ENCODE measurements around the gene JAML. TPM values are rescaled to one million over a fixed set of nuclear protein-coding genes. Genes with fewer than 3 reads are reported as not detected.
A peak's percentile ranks its signal among the peaks of the same experiment; 100 is the strongest.

Gene JAML
- total and polyA plus RNA-seq, 9 of the 15 experiments (the other 6 are each of a cell fraction or from before 2014, with no cell fraction given) = 0.05 to 0.32 (median 0.22) TPM; not detected in 4

DNA sequence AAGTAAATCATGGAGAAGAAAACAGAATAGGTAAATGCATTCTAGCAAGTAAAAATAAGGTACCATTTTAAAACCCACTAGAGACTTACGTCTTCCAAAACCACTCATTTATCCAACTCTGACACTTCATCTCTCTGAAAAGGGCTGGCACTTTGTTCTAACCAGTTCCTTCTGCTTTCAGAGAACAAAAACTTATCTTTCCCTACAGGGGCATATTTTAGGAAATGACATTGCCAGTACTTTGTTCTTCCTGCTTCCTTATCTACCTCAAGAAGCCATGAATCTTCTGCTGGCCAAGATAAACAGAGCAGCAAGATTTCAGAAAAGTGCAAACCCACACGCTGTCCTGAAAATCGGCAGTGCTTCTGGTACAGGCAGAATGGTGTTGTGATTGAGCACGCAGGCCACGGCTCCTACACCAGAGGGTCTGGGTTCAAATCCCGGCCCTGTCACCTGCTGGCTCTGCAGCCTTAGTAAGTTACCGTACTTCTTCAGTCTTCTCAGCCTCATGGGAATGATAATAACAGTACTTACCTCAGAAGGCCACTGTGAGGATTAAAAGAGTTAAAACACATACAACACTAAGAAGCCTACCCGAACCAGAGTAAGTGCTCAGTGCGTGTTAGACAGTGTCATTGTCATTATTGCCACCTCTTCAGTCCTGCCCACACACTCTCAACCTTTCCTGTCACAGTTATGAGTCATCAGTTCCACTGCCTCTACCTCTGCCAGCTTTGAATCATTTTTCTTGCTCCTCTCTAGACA is 16.4 kb upstream of the JAML start (continued):
- TF ChIP-seq ZBTB12 (CRISPR knock-in tag; IDR thresholded peaks at IDR 0.05) = peak; percentile 3; the same call in 1 of the 2 replicates
- no peak for TF ChIP-seq ZNF280B (CRISPR knock-in tag; IDR thresholded peaks at IDR 0.05)
- TF ChIP-seq ZBTB5 (IDR thresholded peaks at IDR 0.05) = no peak
- peak; percentile 98 for TF ChIP-seq CBFA2T3 (IDR thresholded peaks at IDR 0.05)
- TF ChIP-seq, protein P1, sequence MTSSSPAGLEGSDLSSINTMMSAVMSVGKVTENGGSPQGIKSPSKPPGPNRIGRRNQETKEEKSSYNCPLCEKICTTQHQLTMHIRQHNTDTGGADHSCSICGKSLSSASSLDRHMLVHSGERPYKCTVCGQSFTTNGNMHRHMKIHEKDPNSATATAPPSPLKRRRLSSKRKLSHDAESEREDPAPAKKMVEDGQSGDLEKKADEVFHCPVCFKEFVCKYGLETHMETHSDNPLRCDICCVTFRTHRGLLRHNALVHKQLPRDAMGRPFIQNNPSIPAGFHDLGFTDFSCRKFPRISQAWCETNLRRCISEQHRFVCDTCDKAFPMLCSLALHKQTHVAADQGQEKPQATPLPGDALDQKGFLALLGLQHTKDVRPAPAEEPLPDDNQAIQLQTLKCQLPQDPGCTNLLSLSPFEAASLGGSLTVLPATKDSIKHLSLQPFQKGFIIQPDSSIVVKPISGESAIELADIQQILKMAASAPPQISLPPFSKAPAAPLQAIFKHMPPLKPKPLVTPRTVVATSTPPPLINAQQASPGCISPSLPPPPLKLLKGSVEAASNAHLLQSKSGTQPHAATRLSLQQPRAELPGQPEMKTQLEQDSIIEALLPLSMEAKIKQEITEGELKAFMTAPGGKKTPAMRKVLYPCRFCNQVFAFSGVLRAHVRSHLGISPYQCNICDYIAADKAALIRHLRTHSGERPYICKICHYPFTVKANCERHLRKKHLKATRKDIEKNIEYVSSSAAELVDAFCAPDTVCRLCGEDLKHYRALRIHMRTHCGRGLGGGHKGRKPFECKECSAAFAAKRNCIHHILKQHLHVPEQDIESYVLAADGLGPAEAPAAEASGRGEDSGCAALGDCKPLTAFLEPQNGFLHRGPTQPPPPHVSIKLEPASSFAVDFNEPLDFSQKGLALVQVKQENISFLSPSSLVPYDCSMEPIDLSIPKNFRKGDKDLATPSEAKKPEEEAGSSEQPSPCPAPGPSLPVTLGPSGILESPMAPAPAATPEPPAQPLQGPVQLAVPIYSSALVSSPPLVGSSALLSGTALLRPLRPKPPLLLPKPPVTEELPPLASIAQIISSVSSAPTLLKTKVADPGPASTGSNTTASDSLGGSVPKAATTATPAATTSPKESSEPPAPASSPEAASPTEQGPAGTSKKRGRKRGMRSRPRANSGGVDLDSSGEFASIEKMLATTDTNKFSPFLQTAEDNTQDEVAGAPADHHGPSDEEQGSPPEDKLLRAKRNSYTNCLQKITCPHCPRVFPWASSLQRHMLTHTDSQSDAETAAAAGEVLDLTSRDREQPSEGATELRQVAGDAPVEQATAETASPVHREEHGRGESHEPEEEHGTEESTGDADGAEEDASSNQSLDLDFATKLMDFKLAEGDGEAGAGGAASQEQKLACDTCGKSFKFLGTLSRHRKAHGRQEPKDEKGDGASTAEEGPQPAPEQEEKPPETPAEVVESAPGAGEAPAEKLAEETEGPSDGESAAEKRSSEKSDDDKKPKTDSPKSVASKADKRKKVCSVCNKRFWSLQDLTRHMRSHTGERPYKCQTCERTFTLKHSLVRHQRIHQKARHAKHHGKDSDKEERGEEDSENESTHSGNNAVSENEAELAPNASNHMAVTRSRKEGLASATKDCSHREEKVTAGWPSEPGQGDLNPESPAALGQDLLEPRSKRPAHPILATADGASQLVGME (CRISPR knock-in tag; IDR thresholded peaks at IDR 0.05) = no peak
- TF ChIP-seq BDP1 (IDR thresholded peaks at IDR 0.05; ENCODE audit: insufficient read depth, insufficient read length) = no peak
- TF ChIP-seq ERF (CRISPR knock-in tag; IDR thresholded peaks at IDR 0.05) = peak; percentile 70; the same call in 1 of the 2 replicates
- TF ChIP-seq, protein P2, sequence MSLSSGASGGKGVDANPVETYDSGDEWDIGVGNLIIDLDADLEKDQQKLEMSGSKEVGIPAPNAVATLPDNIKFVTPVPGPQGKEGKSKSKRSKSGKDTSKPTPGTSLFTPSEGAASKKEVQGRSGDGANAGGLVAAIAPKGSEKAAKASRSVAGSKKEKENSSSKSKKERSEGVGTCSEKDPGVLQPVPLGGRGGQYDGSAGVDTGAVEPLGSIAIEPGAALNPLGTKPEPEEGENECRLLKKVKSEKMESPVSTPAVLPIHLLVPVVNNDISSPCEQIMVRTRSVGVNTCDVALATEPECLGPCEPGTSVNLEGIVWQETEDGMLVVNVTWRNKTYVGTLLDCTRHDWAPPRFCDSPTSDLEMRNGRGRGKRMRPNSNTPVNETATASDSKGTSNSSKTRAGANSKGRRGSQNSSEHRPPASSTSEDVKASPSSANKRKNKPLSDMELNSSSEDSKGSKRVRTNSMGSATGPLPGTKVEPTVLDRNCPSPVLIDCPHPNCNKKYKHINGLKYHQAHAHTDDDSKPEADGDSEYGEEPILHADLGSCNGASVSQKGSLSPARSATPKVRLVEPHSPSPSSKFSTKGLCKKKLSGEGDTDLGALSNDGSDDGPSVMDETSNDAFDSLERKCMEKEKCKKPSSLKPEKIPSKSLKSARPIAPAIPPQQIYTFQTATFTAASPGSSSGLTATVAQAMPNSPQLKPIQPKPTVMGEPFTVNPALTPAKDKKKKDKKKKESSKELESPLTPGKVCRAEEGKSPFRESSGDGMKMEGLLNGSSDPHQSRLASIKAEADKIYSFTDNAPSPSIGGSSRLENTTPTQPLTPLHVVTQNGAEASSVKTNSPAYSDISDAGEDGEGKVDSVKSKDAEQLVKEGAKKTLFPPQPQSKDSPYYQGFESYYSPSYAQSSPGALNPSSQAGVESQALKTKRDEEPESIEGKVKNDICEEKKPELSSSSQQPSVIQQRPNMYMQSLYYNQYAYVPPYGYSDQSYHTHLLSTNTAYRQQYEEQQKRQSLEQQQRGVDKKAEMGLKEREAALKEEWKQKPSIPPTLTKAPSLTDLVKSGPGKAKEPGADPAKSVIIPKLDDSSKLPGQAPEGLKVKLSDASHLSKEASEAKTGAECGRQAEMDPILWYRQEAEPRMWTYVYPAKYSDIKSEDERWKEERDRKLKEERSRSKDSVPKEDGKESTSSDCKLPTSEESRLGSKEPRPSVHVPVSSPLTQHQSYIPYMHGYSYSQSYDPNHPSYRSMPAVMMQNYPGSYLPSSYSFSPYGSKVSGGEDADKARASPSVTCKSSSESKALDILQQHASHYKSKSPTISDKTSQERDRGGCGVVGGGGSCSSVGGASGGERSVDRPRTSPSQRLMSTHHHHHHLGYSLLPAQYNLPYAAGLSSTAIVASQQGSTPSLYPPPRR (CRISPR knock-in tag; IDR thresholded peaks at IDR 0.05; ENCODE audit: borderline replicate concordance) = no peak
- 0 out of 2 replicates have a peak, but pooled peaks have one; percentile 35 for TF ChIP-seq FOXP1 (CRISPR knock-in tag; IDR thresholded peaks at IDR 0.05)
- TF ChIP-seq KAT7 (CRISPR knock-in tag; IDR thresholded peaks at IDR 0.05; ENCODE audit: borderline replicate concordance) = no peak
- 0 out of 2 replicates have a peak, but pooled peaks have one; percentile 20 for TF ChIP-seq EP400 (IDR thresholded peaks at IDR 0.05)
